Cardiac muscle cell (in vitro differentiated cells and primary cell): Measurements from ENCODE around the gene CTSH. TPM values are rescaled to one million over a fixed set of nuclear protein-coding genes. Genes with fewer than 3 reads are reported as not detected.
"Not testable (repeated sequence)": the region's sequence is repeated elsewhere in the genome, so short reads cannot be mapped to it uniquely, and the experiment has no call there.

Experiments used
- DNase-seq, 2 donors: peaks; one replicate each; pipeline versions ENCODE4 v3.0.0 to v3.0.0-alpha.2; 2010 to 2017; ENCODE audit warnings: low read depth in 1 of 2, low spot score in 1 of 2
- H3K27ac ChIP-seq: fragments of 200-600 bp; sonication (generic); 2 replicates; pipeline ENCODE4 v1.5.1; 2016
- H3K27me3 ChIP-seq: fragments of 200-600 bp; sonication (generic); 2 replicates; pipeline ENCODE4 v1.6.0; 2016; ENCODE audit warnings: control low read depth
- H3K36me3 ChIP-seq: fragments of 200-600 bp; sonication (generic); 2 replicates; pipeline ENCODE4 v1.5.1; 2016; ENCODE audit warnings: control low read depth
- H3K4me1 ChIP-seq: fragments of 200-600 bp; sonication (generic); 2 replicates; pipeline ENCODE4 v1.8.1; 2017; ENCODE audit warnings: low read depth, mild to moderate bottlenecking, mixed run types
- H3K4me3 ChIP-seq: fragments of 200-600 bp; sonication (generic); 2 replicates; pipeline ENCODE4 v1.5.1; 2016; ENCODE audit warnings: mild to moderate bottlenecking
- H3K9me3 ChIP-seq: fragments of 200-600 bp; sonication (generic); 2 replicates; pipeline ENCODE4 v1.5.1; 2017; ENCODE audit warnings: low read depth, mild to moderate bottlenecking, control low read depth
- polyA plus RNA-seq: library from polyadenylated mRNA; unstranded; fragments of >200 nt; fragmentation: Nextera tagmentation; extraction: Ambion mirVana; gene quantifications from 2 replicates; pipeline ENCODE4 v1.2.1, GENCODE V29; 2016
- total RNA-seq: library from RNA; depleted of rRNA; stranded (reverse); fragments of >200 nt; gene quantifications from 2 replicates; pipeline ENCODE4 v1.2.3, GENCODE V29; 2016
- TF ChIP-seq, protein P1 (sequence below): IDR thresholded peaks from 2 replicates; pipeline ENCODE4 v1.5.1; 2012; ENCODE audit warnings: low read depth, mild to moderate bottlenecking, low read length

Gene CTSH
- total and polyA plus RNA-seq, 2 experiments from 2014 or later, result 24.1 to 26.5 TPM

- Histone ChIP-seq H3K27me3 (no peaks in the 10 kb centered on the region), H3K9me3 (no peaks in the 10 kb centered on the region), H3K4me1 (peaks cover 29% of the 10 kb centered on the region), H3K4me3 (no peak overlapping the region), H3K36me3 (peaks cover 31% of the 10 kb centered on the region), H3K27ac (no peak overlapping the region)
- TF ChIP-seq, protein P1, sequence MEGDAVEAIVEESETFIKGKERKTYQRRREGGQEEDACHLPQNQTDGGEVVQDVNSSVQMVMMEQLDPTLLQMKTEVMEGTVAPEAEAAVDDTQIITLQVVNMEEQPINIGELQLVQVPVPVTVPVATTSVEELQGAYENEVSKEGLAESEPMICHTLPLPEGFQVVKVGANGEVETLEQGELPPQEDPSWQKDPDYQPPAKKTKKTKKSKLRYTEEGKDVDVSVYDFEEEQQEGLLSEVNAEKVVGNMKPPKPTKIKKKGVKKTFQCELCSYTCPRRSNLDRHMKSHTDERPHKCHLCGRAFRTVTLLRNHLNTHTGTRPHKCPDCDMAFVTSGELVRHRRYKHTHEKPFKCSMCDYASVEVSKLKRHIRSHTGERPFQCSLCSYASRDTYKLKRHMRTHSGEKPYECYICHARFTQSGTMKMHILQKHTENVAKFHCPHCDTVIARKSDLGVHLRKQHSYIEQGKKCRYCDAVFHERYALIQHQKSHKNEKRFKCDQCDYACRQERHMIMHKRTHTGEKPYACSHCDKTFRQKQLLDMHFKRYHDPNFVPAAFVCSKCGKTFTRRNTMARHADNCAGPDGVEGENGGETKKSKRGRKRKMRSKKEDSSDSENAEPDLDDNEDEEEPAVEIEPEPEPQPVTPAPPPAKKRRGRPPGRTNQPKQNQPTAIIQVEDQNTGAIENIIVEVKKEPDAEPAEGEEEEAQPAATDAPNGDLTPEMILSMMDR, result no peak
- DNase-seq, result no peak
These were observed 64.7 kb downstream of the CTSH start for GRCh38 chr15:78880242-78880533.

DNA sequence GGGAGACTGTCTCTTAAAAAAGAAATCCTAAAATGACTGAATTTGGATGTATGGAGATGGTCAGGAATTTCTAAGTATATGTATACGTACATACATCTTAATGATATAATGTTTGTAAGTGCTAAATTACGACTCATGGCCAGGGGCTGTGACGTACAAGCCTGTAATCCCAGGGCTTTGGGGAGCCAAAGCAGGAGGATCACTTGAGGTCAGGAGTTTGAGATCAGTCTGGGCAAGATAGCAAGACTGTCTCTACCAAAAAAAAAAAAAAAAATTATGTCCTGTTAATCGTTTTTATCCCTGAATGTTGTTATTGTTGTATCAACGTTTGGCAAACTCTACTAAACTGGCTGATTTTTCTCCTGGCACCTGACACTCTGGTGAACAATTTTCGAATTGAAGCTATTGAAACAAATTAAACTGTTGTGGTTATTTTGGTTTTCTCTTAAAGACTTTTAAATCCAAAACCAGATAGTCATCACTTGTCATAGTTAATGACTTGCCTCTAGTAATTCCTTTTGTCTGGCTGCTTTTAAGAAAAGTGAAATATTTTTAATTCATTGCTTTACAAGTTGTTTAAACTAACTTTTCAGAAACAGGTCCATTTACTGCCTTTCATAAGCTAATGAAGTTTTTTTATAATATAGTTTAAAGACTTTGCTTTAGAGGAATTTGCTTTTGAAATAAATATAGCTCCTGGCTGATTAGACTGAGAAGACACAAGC lies 65.2 kb downstream of the CTSH start:
- Histone ChIP-seq H3K9me3 (no peaks in the 10 kb centered on the region), H3K27me3 (no peaks in the 10 kb centered on the region), H3K4me1 (peaks cover 34% of the 10 kb centered on the region), H3K27ac (peak overlapping the region; percentile 24), H3K4me3 (peak overlapping the region; percentile 8), H3K36me3 (peaks cover 26% of the 10 kb centered on the region)
- TF ChIP-seq, protein P1, result no peak
- DNase-seq, result peak in 1 of 2 donors; percentile 20

GRCh38 chr15:78878356-78878755 lies 66.5 kb downstream of the CTSH start:
- no peaks in the 10 kb centered on the region for H3K27me3 ChIP-seq
- TF ChIP-seq, protein P1, result no peak
- H3K4me1 ChIP-seq, result peaks cover 36% of the 10 kb centered on the region
- DNase-seq, result peak in 1 of 2 donors; percentile 53
- peaks cover 24% of the 10 kb centered on the region for H3K36me3 ChIP-seq
- peak overlapping the region; percentile 22 for H3K27ac ChIP-seq
- H3K9me3 ChIP-seq, result no peaks in the 10 kb centered on the region
- H3K4me3 ChIP-seq, result no peak overlapping the region

DNA sequence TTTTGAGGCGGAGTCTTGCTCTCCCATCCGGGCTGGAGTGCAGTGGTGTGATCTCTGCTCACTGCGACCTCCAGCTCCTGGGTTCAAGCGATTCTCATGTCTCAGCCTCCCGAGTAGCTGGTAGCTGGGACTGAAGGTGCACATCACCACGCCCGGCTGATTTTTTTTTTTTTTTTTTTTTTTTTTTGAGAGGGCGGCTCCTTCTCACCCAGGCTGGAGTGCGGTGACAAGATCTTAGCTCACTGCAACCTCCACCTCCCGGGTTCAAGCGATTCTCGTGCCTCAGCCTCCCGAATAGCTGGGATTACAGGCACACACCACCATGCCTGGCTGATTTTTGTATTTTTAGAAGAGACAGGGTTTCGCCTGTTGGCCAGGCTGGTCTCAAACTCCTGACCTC lies 67.9 kb downstream of the CTSH start:
- H3K4me1 ChIP-seq, result peaks cover 36% of the 10 kb centered on the region
- H3K4me3 ChIP-seq, result not testable (repeated sequence)

DNA sequence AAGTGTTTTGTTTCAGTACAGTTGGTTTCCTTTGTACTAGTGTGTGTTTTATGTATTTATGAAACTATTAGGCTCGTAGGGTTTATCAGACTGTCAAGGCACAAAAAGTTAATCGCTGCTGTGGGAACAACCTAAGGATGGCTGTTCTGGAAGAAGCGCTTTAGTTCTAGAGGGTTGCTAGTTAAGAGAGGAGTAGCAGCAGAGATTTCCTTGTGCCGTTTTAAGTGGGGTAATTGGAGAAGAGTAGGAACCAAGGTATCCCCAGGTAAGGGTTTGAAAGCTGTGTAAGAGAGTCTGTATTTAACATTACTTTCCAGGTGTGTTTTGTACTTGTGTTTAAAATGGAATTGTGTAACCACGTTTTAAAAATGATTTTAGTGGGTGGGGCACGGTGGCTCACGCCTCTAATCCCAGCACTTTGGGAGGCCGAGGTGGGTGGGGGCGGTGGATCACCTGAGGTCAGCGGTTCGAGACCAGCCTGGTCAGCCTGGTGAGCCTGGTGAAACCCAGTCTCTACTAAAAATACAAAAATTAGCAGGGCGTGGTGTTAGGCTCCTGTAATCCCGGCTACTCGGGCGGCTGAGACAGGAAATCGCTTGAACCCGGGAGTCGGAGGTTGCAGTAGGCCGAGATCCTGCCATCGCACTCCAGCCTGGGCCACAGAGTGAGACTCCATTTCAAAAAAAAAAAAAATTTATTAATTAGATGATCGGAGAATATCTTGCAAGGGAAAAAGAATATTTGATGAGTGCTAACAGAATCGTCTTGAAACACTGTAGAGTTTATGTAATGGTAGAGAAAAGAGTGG lies 69.5 kb downstream of the CTSH start:
- Histone ChIP-seq H3K27ac (peak overlapping the region; percentile 5), H3K36me3 (peaks cover 2% of the 10 kb centered on the region), H3K4me1 (peaks cover 36% of the 10 kb centered on the region), H3K9me3 (no peaks in the 10 kb centered on the region), H3K27me3 (no peaks in the 10 kb centered on the region), H3K4me3 (peak overlapping the region; percentile 66)
- TF ChIP-seq, protein P1, result no peak
- DNase-seq, result no peak

More for the DNA sequence above, 67.9 kb downstream of the CTSH start:
- H3K36me3 ChIP-seq, result peaks cover 16% of the 10 kb centered on the region
- DNase-seq, H3K9me3 ChIP-seq, H3K27me3 ChIP-seq: not testable (repeated sequence)
- peak overlapping the region; percentile 8 for H3K27ac ChIP-seq
